ENCODE results near the gene GGT7.
"Not testable (repeated sequence)": the region's sequence is repeated elsewhere in the genome, so short reads cannot be mapped to it uniquely, and the experiment has no call there.

Gene GGT7, protein sequence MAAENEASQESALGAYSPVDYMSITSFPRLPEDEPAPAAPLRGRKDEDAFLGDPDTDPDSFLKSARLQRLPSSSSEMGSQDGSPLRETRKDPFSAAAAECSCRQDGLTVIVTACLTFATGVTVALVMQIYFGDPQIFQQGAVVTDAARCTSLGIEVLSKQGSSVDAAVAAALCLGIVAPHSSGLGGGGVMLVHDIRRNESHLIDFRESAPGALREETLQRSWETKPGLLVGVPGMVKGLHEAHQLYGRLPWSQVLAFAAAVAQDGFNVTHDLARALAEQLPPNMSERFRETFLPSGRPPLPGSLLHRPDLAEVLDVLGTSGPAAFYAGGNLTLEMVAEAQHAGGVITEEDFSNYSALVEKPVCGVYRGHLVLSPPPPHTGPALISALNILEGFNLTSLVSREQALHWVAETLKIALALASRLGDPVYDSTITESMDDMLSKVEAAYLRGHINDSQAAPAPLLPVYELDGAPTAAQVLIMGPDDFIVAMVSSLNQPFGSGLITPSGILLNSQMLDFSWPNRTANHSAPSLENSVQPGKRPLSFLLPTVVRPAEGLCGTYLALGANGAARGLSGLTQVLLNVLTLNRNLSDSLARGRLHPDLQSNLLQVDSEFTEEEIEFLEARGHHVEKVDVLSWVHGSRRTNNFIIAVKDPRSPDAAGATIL

GRCh38 chr20:34872622-34873224 is at the start of gene GGT7:
TSS of gene GGT7 (minus strand) at chr20:34872856. CDS start at chr20:34872815, 41 bp downstream.
- DNase-seq (ENCODE audit: low read depth), result peak; percentile 80

DNA sequence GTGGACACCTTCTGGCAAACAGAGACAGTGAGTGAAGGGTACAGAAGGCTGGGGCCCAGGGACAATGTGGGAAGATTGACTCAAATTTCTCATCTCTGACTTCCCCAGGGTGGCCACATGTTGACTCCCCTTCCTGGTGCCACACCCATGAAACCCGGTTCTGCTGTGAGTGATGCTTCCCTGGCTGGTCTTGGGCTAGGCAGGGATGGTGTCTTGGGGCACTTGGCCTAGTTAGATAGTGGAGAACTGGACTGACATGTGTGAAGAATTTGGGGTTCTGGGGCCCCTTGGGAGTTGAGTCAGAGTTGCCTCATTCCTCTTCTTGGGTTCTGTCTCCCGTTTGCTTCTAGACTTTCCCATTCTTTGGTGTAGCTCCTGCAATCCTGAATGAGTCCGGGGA is 48.8 kb upstream of the GGT7 start:
- DNase-seq (ENCODE audit: low read depth), result no peak

- DNase-seq (ENCODE audit: low read depth), result no peak
Observed at GRCh38 chr20:34920055-34920454, 47.4 kb upstream of the GGT7 start.

GRCh38 chr20:34916774-34917354 is 44.2 kb upstream of the GGT7 start:
- no peak for DNase-seq (ENCODE audit: low read depth)

DNA sequence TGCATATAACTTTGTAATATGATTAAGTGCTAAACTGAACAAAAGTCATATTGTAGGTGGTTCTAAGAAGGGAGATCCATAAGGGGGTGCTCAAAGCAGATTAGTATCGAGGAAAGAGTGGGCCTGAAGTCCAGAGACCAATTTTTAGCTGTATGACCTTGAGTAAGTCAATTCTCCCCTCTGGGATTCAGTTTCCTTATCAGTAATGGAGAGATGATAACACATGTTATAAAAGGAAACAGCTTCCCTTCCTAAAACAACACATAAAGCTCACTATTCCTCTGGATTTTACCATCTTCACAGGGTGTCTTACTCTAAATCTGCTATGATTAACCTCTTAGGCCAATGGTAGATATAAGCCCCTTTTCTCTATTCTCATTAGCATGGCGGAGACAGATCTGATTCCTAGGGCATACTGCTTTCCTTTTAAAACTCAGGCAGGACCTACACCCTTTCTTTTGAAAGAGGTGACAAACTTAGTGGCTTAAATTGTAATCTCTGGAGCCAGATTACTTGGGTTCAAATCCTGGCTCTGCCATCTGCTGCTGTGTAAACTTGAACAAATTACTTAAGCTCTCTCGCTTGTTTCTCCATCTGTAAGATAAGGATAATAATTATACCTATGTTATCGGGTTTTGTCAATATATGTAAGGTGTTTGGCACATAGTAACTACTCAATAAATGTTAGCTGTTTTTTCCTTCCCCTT is 43.2 kb upstream of the GGT7 start:
- no peak for DNase-seq (ENCODE audit: low read depth)

GRCh38 chr20:34915131-34915530 is 42.5 kb upstream of the GGT7 start:
- DNase-seq (ENCODE audit: low read depth), result no peak

- no peak for DNase-seq (ENCODE audit: low read depth)
Observed at GRCh38 chr20:34907616-34908469, 35.2 kb upstream of the GGT7 start.

DNA sequence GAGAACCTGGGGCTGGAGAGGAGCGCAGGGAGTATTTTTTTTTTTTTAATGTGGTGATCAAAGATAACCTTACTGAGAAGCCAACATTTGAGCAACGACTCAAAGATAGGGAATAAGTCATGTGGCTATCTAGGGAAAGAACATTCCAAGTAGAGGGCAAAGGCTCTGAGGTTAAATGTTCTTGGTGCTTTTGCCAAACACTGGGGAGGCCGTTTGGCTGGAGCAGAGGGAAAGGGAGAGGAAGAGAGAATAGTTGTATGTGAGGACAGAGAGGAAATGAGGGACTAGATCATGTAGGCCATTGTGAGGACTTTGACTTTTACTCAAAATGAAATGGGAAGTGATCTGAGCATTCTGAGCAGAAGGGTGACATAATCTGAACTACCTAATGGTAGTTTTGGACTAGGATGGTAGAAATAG is 31.6 kb upstream of the GGT7 start:
- no peak for DNase-seq (ENCODE audit: low read depth)

GRCh38 chr20:34898731-34899130 is 26.1 kb upstream of the GGT7 start:
- DNase-seq (ENCODE audit: low read depth), result not testable (repeated sequence)

DNA sequence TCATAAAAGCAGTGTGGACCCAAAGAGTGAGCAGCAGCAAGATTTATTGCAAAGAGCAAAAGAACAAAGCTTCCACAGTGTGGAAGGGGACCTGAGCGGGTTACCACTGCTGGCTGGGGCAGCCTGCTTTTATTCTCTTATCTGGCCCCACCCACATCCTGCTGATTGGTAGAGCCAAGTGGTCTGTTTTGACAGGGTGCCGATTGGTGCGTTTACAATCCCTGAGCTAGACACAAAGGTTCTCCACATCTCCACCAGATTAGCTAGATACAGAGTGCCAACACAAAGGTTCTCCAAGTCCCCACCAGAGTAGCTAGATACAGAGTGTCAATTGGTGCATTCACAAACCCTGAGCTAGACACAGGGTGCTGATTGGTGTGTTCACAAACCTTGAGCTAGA is 25.5 kb upstream of the GGT7 start:
- DNase-seq (ENCODE audit: low read depth), result not testable (repeated sequence)

- DNase-seq (ENCODE audit: low read depth), result no peak
Observed at GRCh38 chr20:34896086-34896621, 23.5 kb upstream of the GGT7 start.

GRCh38 chr20:34895465-34895864 is 22.8 kb upstream of the GGT7 start:
- no peak for DNase-seq (ENCODE audit: low read depth)

- DNase-seq (ENCODE audit: low read depth), result no peak
Observed at GRCh38 chr20:34894723-34895122, 22.1 kb upstream of the GGT7 start.

GRCh38 chr20:34892671-34893070 is 20.0 kb upstream of the GGT7 start:
- DNase-seq (ENCODE audit: low read depth), result no peak

GRCh38 chr20:34891166-34892062 is 18.8 kb upstream of the GGT7 start:
- no peak for DNase-seq (ENCODE audit: low read depth)

- DNase-seq (ENCODE audit: low read depth), result no peak
Observed at GRCh38 chr20:34888468-34888867, 15.8 kb upstream of the GGT7 start.

DNA sequence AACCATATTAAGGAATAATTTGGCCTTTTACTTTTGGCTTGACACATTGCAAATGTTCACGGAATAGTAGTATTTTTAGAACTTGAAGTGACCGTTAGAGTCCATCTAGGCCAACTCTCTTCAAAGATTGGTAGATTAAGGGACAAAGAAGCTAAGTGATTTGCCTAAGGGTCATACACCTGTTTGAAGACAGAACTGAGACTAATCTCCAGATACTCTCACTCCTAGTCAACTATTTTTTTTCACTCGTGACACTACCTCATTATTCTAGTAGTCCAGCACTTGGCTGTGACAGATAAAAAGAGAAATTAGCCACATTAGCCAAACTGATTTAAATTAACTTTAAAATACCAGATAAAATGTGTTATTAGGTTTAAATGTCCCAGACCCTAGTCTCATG is 14.4 kb upstream of the GGT7 start:
- DNase-seq (ENCODE audit: low read depth), result no peak

GRCh38 chr20:34886122-34886521 is 13.5 kb upstream of the GGT7 start:
- no peak for DNase-seq (ENCODE audit: low read depth)

- DNase-seq (ENCODE audit: low read depth), result no peak
Observed at GRCh38 chr20:34884260-34884659, 11.6 kb upstream of the GGT7 start.

DNA sequence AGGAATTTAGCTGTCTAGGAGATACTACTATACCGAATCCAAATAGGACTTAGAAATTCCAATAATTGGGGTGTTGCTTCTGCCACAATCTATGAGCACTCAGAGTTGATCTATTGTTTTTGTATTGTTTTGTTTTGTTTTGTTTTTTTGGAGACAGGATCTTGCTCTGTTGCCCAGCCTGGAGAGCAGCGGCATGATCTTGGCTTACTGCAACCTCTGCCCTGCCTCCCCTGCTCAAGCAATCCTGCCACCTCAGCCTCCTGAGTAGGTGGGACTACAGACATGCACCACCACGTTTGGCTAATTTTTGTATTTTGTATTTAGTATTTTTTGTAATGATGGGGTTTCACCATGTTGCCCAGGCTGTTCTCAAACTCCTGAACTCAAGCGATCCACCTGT is 11.2 kb upstream of the GGT7 start:
- no peak for DNase-seq (ENCODE audit: low read depth)
